Upper lobe of left lung (tissue), 6 donors: ENCODE measurements around the gene EYA2. TPM values are rescaled to one million over a fixed set of nuclear protein-coding genes. Genes with fewer than 3 reads are reported as not detected.
A peak's percentile ranks its signal among the peaks of the same experiment; 100 is the strongest.

Experiments used
- ATAC-seq, 2 donors: fragments of 200-7000 bp; cut with Tn5 transposase; one replicate each; pipeline ENCODE4 v1.9.1; 2022; ENCODE audit warnings: mild to moderate bottlenecking in 2 of 2, moderate library complexity in 2 of 2; ENCODE audit not compliant: low FRiP score in 2 of 2
- DNase-seq, 2 donors: peaks; one replicate each; pipeline ENCODE4 v3.0.0-alpha.2; 2019 to 2020
- H3K27ac ChIP-seq, 4 donors: fragments of 200-600 bp; sonication (generic); one replicate each; pipeline ENCODE4 v1.5.1; 2016 to 2019
- H3K27me3 ChIP-seq, 4 donors: fragments of 200-600 bp; sonication (generic); one replicate each; pipeline ENCODE4 v1.5.1; 2017 to 2019
- H3K36me3 ChIP-seq, 4 donors: fragments of 200-600 bp; sonication (generic); one replicate each; pipeline ENCODE4 v1.5.1; 2016 to 2019
- H3K4me1 ChIP-seq, 4 donors: fragments of 200-600 bp; sonication (generic); one replicate each; pipeline ENCODE4 v1.5.1; 2018 to 2019
- H3K4me3 ChIP-seq, 4 donors: fragments of 200-600 bp; sonication (generic); one replicate each; pipeline ENCODE4 v1.5.1; 2017 to 2019; ENCODE audit warnings: mild to moderate bottlenecking in 2 of 4, moderate library complexity in 1 of 4
- H3K9me3 ChIP-seq, 4 donors: fragments of 200-600 bp; sonication (generic); one replicate each; pipeline ENCODE4 v1.5.1; 2018 to 2019
- CTCF ChIP-seq, 6 experiments: fragments of 450-650 bp in 4 of 6; fragments of 200-600 bp in 2 of 6; sonication (generic) in 2 of 6; IDR thresholded peaks; one replicate each; pipeline ENCODE4 v1.5.1; 2016 to 2019; ENCODE audit warnings: antibody characterized with exemption in 6 of 6
- EP300 ChIP-seq, 4 donors: sonication (generic); formaldehyde crosslinking; IDR thresholded peaks; one replicate each; pipeline ENCODE4 v1.5.1; 2017; ENCODE audit warnings: antibody characterized with exemption in 4 of 4, control low read depth in 2 of 4
- POLR2A ChIP-seq, 4 donors: fragments of 450-650 bp; IDR thresholded peaks; one replicate each; pipeline ENCODE4 v1.5.1; 2016 to 2017; ENCODE audit warnings: antibody characterized with exemption in 4 of 4, mild to moderate bottlenecking in 2 of 4
- POLR2AphosphoS5 ChIP-seq, 2 donors: sonication (generic); formaldehyde crosslinking; IDR thresholded peaks; one replicate each; pipeline ENCODE4 v1.5.1; 2017; ENCODE audit warnings: antibody characterized with exemption in 2 of 2
- WGBS, 2 donors: methylation state at CpG; one replicate each; pipeline ENCODE4 v1.1.5; 2017 to 2018; 5-methylcytosine and 5-hydroxymethylcytosine counted together
- total RNA-seq, 6 donors: library from RNA; depleted of rRNA in 4 of 6; stranded (reverse); fragments of >200 nt in 4 of 6; gene quantifications; one replicate each; pipeline versions ENCODE4 v1.1.0 to v1.2.1, GENCODE V29; 2016 to 2021
- donor health status: DM: no; HTN: no; CAD: no; lungs with moderate emphysema.
- donor health status: DM: no; HTN: yes; CAD: no; lungs with severe emphysema.

Gene EYA2
- total RNA-seq, 6 donors from 2014 or later, result 0.66 to 9.4 (median 3.0) TPM

- no peaks in the 10 kb centered on the region for H3K9me3 ChIP-seq
- no peaks in the 10 kb centered on the region for H3K4me1 ChIP-seq
- 89 to 90% methylated on average over 9 to 12 of the region's 13 CpGs for WGBS, 2 donors
- no peak overlapping the region for H3K27ac ChIP-seq
- DNase-seq (no peak), ATAC-seq (no peak)
- no peaks in the 10 kb centered on the region for H3K36me3 ChIP-seq
- no peak overlapping the region for H3K4me3 ChIP-seq
- H3K27me3 ChIP-seq, result no peaks in the 10 kb centered on the region
- no peak for TF ChIP-seq POLR2AphosphoS5 (IDR thresholded peaks at IDR 0.05)
- TF ChIP-seq POLR2A (IDR thresholded peaks at IDR 0.05), result no peak
- TF ChIP-seq CTCF (IDR thresholded peaks at IDR 0.05), result no peak
- TF ChIP-seq EP300 (IDR thresholded peaks at IDR 0.05), result no peak
Observed at GRCh38 chr20:47164140-47164539, 269.5 kb downstream of the EYA2 start.

GRCh38 chr20:47165376-47165865 is 270.8 kb downstream of the EYA2 start:
- Histone ChIP-seq H3K9me3 (no peaks in the 10 kb centered on the region), H3K4me1 (no peaks in the 10 kb centered on the region), H3K27ac (no peak overlapping the region), H3K36me3 (no peaks in the 10 kb centered on the region), H3K27me3 (no peaks in the 10 kb centered on the region), H3K4me3 (no peak overlapping the region)
- no peak for TF ChIP-seq CTCF (IDR thresholded peaks at IDR 0.05)
- no peak for TF ChIP-seq EP300 (IDR thresholded peaks at IDR 0.05)
- TF ChIP-seq POLR2AphosphoS5 (IDR thresholded peaks at IDR 0.05), result no peak
- no peak for TF ChIP-seq POLR2A (IDR thresholded peaks at IDR 0.05)
- WGBS, 2 donors, result 82 to 83% methylated on average over 4 of the region's 4 CpGs
- ATAC-seq (no peak), DNase-seq (no peak)

GRCh38 chr20:47167846-47168245 is 273.2 kb downstream of the EYA2 start:
- 84 to 87% methylated on average over 9 of the region's 9 CpGs for whole genome bisulfite sequencing, 2 donors

GRCh38 chr20:47172579-47172978 is 277.9 kb downstream of the EYA2 start:
- TF ChIP-seq POLR2AphosphoS5 (IDR thresholded peaks at IDR 0.05) (no peak), POLR2A (IDR thresholded peaks at IDR 0.05) (no peak), EP300 (IDR thresholded peaks at IDR 0.05) (no peak)
- Histone ChIP-seq H3K27me3 (no peaks in the 10 kb centered on the region), H3K27ac (no peak overlapping the region), H3K9me3 (no peaks in the 10 kb centered on the region), H3K4me3 (no peak overlapping the region), H3K36me3 (no peaks in the 10 kb centered on the region), H3K4me1 (peaks cover 0 to 12% (median 0%) of the 10 kb centered on the region in 4 donors)
- ATAC-seq (no peak), DNase-seq (peak in 1 of 2 donors; percentile 72)
- WGBS, 2 donors, result 79 to 85% methylated on average over 6 to 16 of the region's 16 CpGs

More at GRCh38 chr20:47167846-47168245, 273.2 kb downstream of the EYA2 start:
- Histone ChIP-seq H3K27me3 (no peaks in the 10 kb centered on the region), H3K4me1 (no peaks in the 10 kb centered on the region), H3K27ac (no peak overlapping the region), H3K36me3 (no peaks in the 10 kb centered on the region), H3K4me3 (no peak overlapping the region), H3K9me3 (no peaks in the 10 kb centered on the region)
- no peak for DNase-seq
- TF ChIP-seq POLR2A (IDR thresholded peaks at IDR 0.05) (no peak), POLR2AphosphoS5 (IDR thresholded peaks at IDR 0.05) (no peak), CTCF (IDR thresholded peaks at IDR 0.05) (no peak), EP300 (IDR thresholded peaks at IDR 0.05) (no peak)
- no peak for ATAC-seq

GRCh38 chr20:47173596-47174216 is 279.1 kb downstream of the EYA2 start:
- TF ChIP-seq POLR2AphosphoS5 (IDR thresholded peaks at IDR 0.05) (no peak), CTCF (IDR thresholded peaks at IDR 0.05) (no peak), EP300 (IDR thresholded peaks at IDR 0.05) (no peak), POLR2A (IDR thresholded peaks at IDR 0.05) (no peak)

More at GRCh38 chr20:47173596-47174216, 279.1 kb downstream of the EYA2 start:
- Histone ChIP-seq H3K27me3 (no peaks in the 10 kb centered on the region), H3K9me3 (no peaks in the 10 kb centered on the region), H3K27ac (no peak overlapping the region), H3K36me3 (no peaks in the 10 kb centered on the region), H3K4me3 (no peak overlapping the region), H3K4me1 (peaks cover 0 to 12% (median 0%) of the 10 kb centered on the region in 4 donors)
- ATAC-seq (no peak), DNase-seq (no peak)
- WGBS, 2 donors, result 84 to 87% methylated on average over 5 to 6 of the region's 6 CpGs
